Ascending aorta (tissue), 2 donors: ENCODE results near the gene TRIP13. TPM values are rescaled to one million over a fixed set of nuclear protein-coding genes. Genes with fewer than 3 reads are reported as not detected.
"Not testable (repeated sequence)": the region's sequence is repeated elsewhere in the genome, so short reads cannot be mapped to it uniquely, and the experiment has no call there.

Experiments used
- DNase-seq, 2 donors: peaks; one replicate each; pipeline ENCODE4 v3.0.0-alpha.2; 2019; ENCODE audit warnings: low spot score in 2 of 2
- H3K27ac ChIP-seq, 2 donors: fragments of 200-600 bp; sonication (generic); one replicate each; pipeline ENCODE4 v1.5.1; 2016 to 2017; ENCODE audit warnings: mild to moderate bottlenecking in 1 of 2
- H3K27me3 ChIP-seq: fragments of 200-600 bp; sonication (generic); one replicate; pipeline ENCODE4 v1.5.1; 2017
- H3K36me3 ChIP-seq, 2 donors: fragments of 200-600 bp; sonication (generic); one replicate each; pipeline ENCODE4 v1.5.1; 2016
- H3K4me1 ChIP-seq, 2 donors: fragments of 200-600 bp; sonication (generic); one replicate each; pipeline ENCODE4 v1.5.1; 2016 to 2017; ENCODE audit warnings: mild to moderate bottlenecking in 1 of 2
- H3K4me3 ChIP-seq, 2 donors: fragments of 200-600 bp; sonication (generic); one replicate each; pipeline ENCODE4 v1.5.1; 2016 to 2017; ENCODE audit warnings: mild to moderate bottlenecking in 1 of 2
- H3K9me3 ChIP-seq, 2 donors: fragments of 200-600 bp; sonication (generic); one replicate each; pipeline ENCODE4 v1.5.1; 2016
- CTCF ChIP-seq, 3 experiments: fragments of 200-600 bp in 2 of 3; fragments of 450-650 bp in 1 of 3; sonication (generic) in 2 of 3; IDR thresholded peaks; one replicate each; pipeline ENCODE4 v1.5.1; 2016 to 2019; ENCODE audit warnings: antibody characterized with exemption in 3 of 3, mild to moderate bottlenecking in 1 of 3, moderate library complexity in 1 of 3
- intact Hi-C: fragments of 100-400 bp; cut with DNase I; formaldehyde crosslinking; loops from one replicate; pipeline ENCODE4 v1.15.1; 2023
- total RNA-seq: library from RNA; depleted of rRNA; stranded (reverse); fragments of >200 nt; gene quantifications from one replicate; pipeline ENCODE4 v1.1.0, GENCODE V29; 2016

The TRIP13 gene
- total RNA-seq, 1 donor from 2014 or later = not detected

GRCh38 chr5:878125-878524 is 14.6 kb upstream of the TRIP13 start:
- Histone ChIP-seq H3K27ac (no peak overlapping the region), H3K36me3 (peaks cover 57 to 76% of the 10 kb centered on the region in 2 donors), H3K4me1 (no peaks in the 10 kb centered on the region), H3K9me3 (no peaks in the 10 kb centered on the region), H3K27me3 (no peaks in the 10 kb centered on the region), H3K4me3 (no peak overlapping the region)
- DNase-seq = no peak
- intact Hi-C loops = no loop called here
- TF ChIP-seq CTCF (IDR thresholded peaks at IDR 0.05) = no peak

GRCh38 chr5:878677-879076 is 14.0 kb upstream of the TRIP13 start:
- H3K27ac ChIP-seq, H3K4me3 ChIP-seq: not testable (repeated sequence)
- peaks cover 55 to 78% of the 10 kb centered on the region in 2 donors for H3K36me3 ChIP-seq

GRCh38 chr5:880816-881550 is 11.7 kb upstream of the TRIP13 start:
- intact Hi-C loops = no loop called here
- no peaks in the 10 kb centered on the region for H3K27me3 ChIP-seq
- H3K36me3 ChIP-seq = peaks cover 60 to 79% of the 10 kb centered on the region in 2 donors
- H3K9me3 ChIP-seq = no peaks in the 10 kb centered on the region
- DNase-seq = no peak
- no peaks in the 10 kb centered on the region for H3K4me1 ChIP-seq
- H3K27ac ChIP-seq = no peak overlapping the region
- TF ChIP-seq CTCF (IDR thresholded peaks at IDR 0.05) = no peak
- H3K4me3 ChIP-seq = no peak overlapping the region

More at GRCh38 chr5:878677-879076, 14.0 kb upstream of the TRIP13 start:
- H3K27me3 ChIP-seq, intact Hi-C loops, H3K9me3 ChIP-seq, H3K4me1 ChIP-seq, DNase-seq: not testable (repeated sequence)

- no peaks in the 10 kb centered on the region for H3K27me3 ChIP-seq
- no peak for TF ChIP-seq CTCF (IDR thresholded peaks at IDR 0.05)
- intact Hi-C loops = no loop called here
- DNase-seq = no peak
- no peaks in the 10 kb centered on the region for H3K4me1 ChIP-seq
- no peak overlapping the region for H3K4me3 ChIP-seq
- no peaks in the 10 kb centered on the region for H3K9me3 ChIP-seq
- H3K27ac ChIP-seq = no peak overlapping the region
- H3K36me3 ChIP-seq = peaks cover 60 to 79% of the 10 kb centered on the region in 2 donors
Measured at GRCh38 chr5:881551-881935, 11.1 kb upstream of the TRIP13 start.

- intact Hi-C loops = no loop called here
- DNase-seq = no peak
- no peaks in the 10 kb centered on the region for H3K27me3 ChIP-seq
- H3K27ac ChIP-seq = no peak overlapping the region
- H3K36me3 ChIP-seq = peaks cover 59 to 79% of the 10 kb centered on the region in 2 donors
- H3K4me3 ChIP-seq = no peak overlapping the region
- no peak for TF ChIP-seq CTCF (IDR thresholded peaks at IDR 0.05)
- no peaks in the 10 kb centered on the region for H3K4me1 ChIP-seq
- no peaks in the 10 kb centered on the region for H3K9me3 ChIP-seq
Measured at GRCh38 chr5:882253-883183, 10.2 kb upstream of the TRIP13 start.
